ENCODE data around the gene APBB3. TPM values are rescaled to one million over a fixed set of nuclear protein-coding genes. Genes with fewer than 3 reads are reported as not detected.
"Not testable (repeated sequence)": the region's sequence is repeated elsewhere in the genome, so short reads cannot be mapped to it uniquely, and the experiment has no call there.

Gene APBB3
- total RNA-seq, 1 donor from 2014 or later = 6.3 TPM

- Histone ChIP-seq H3K36me3 (ENCODE audit: control insufficient read depth, insufficient read depth, low read length) (no peaks in the 10 kb centered on the region), H3K4me3 (ENCODE audit: low read depth, low read length) (no peak overlapping the region), H3K27me3 (ENCODE audit: control insufficient read depth, insufficient read depth, low read length) (no peaks in the 10 kb centered on the region)
- FAIRE-seq (no peak), DNase-seq (ENCODE audit: low read depth) (no peak)
- TF ChIP-seq, protein P1, sequence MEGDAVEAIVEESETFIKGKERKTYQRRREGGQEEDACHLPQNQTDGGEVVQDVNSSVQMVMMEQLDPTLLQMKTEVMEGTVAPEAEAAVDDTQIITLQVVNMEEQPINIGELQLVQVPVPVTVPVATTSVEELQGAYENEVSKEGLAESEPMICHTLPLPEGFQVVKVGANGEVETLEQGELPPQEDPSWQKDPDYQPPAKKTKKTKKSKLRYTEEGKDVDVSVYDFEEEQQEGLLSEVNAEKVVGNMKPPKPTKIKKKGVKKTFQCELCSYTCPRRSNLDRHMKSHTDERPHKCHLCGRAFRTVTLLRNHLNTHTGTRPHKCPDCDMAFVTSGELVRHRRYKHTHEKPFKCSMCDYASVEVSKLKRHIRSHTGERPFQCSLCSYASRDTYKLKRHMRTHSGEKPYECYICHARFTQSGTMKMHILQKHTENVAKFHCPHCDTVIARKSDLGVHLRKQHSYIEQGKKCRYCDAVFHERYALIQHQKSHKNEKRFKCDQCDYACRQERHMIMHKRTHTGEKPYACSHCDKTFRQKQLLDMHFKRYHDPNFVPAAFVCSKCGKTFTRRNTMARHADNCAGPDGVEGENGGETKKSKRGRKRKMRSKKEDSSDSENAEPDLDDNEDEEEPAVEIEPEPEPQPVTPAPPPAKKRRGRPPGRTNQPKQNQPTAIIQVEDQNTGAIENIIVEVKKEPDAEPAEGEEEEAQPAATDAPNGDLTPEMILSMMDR (IDR thresholded peaks at IDR 0.05; ENCODE audit: insufficient read depth, low read length, severe bottlenecking) = no peak
Measured at GRCh38 chr5:140605879-140606278, 41.5 kb upstream of the APBB3 start.

- DNase-seq (ENCODE audit: low read depth) (no peak), FAIRE-seq (no peak)
- Histone ChIP-seq H3K27me3 (ENCODE audit: control insufficient read depth, insufficient read depth, low read length) (no peaks in the 10 kb centered on the region), H3K36me3 (ENCODE audit: control insufficient read depth, insufficient read depth, low read length) (no peaks in the 10 kb centered on the region), H3K4me3 (ENCODE audit: low read depth, low read length) (no peak overlapping the region)
- TF ChIP-seq, protein P1 (IDR thresholded peaks at IDR 0.05; ENCODE audit: insufficient read depth, low read length, severe bottlenecking) = no peak
Measured at GRCh38 chr5:140603734-140604133, 39.3 kb upstream of the APBB3 start.

DNA sequence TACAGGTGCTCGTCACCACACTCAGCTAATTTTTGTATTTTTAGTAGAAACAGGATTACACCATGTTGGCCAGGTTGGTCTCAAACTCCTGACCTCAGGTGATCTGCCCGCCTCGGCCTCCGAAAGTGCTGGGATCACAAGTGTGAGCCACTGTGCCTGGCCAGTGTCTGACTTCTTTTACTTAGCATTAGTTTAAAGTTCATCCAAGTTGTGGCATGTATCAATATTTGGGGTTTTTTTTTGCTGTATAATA, 39.0 kb upstream of the APBB3 start:
- not testable (repeated sequence) for H3K36me3 ChIP-seq (ENCODE audit: control insufficient read depth, insufficient read depth, low read length); DNase-seq (ENCODE audit: low read depth); H3K27me3 ChIP-seq (ENCODE audit: control insufficient read depth, insufficient read depth, low read length); H3K4me3 ChIP-seq (ENCODE audit: low read depth, low read length); FAIRE-seq

GRCh38 chr5:140602147-140602546, 37.7 kb upstream of the APBB3 start:
- FAIRE-seq (no peak), DNase-seq (ENCODE audit: low read depth) (no peak)
- H3K4me3 ChIP-seq (ENCODE audit: low read depth, low read length) = no peak overlapping the region

DNA sequence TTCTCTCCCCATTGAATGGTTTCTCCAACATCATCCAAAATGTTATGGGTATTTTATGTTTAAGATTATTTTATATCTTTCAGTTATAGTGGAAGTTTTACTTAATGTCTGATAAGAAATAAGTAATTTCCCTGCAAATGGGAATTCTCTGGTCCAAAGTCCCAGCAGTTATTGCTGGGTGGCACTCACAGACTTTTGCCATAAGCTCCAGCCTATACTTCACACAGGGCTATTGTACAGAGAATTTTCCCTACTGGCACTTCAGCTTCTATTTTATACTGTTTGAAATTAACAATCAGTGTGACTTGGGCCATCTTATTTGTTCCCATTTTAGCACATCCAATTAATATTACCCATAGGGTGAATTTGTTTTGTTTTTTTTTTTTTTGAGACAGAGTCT, 35.7 kb upstream of the APBB3 start:
- Histone ChIP-seq H3K36me3 (ENCODE audit: control insufficient read depth, insufficient read depth, low read length) (no peaks in the 10 kb centered on the region), H3K4me3 (ENCODE audit: low read depth, low read length) (no peak overlapping the region), H3K27me3 (ENCODE audit: control insufficient read depth, insufficient read depth, low read length) (no peaks in the 10 kb centered on the region)
- TF ChIP-seq, protein P1 (IDR thresholded peaks at IDR 0.05; ENCODE audit: insufficient read depth, low read length, severe bottlenecking) = no peak
- no peak for DNase-seq (ENCODE audit: low read depth)
- no peak for FAIRE-seq

More at GRCh38 chr5:140602147-140602546, 37.7 kb upstream of the APBB3 start:
- Histone ChIP-seq H3K27me3 (ENCODE audit: control insufficient read depth, insufficient read depth, low read length) (no peaks in the 10 kb centered on the region), H3K36me3 (ENCODE audit: control insufficient read depth, insufficient read depth, low read length) (no peaks in the 10 kb centered on the region)
- TF ChIP-seq, protein P1 (IDR thresholded peaks at IDR 0.05; ENCODE audit: insufficient read depth, low read length, severe bottlenecking) = no peak

GRCh38 chr5:140598836-140599235, 34.4 kb upstream of the APBB3 start:
- TF ChIP-seq, protein P1 (IDR thresholded peaks at IDR 0.05; ENCODE audit: insufficient read depth, low read length, severe bottlenecking) = no peak
- FAIRE-seq = no peak
- H3K4me3 ChIP-seq (ENCODE audit: low read depth, low read length) = no peak overlapping the region
- DNase-seq (ENCODE audit: low read depth) = no peak
- H3K27me3 ChIP-seq (ENCODE audit: control insufficient read depth, insufficient read depth, low read length) = no peaks in the 10 kb centered on the region
- H3K36me3 ChIP-seq (ENCODE audit: control insufficient read depth, insufficient read depth, low read length) = no peaks in the 10 kb centered on the region

Data from bronchial epithelial cell (primary cell).